ENCODE data around the gene KDM4B.

DNA sequence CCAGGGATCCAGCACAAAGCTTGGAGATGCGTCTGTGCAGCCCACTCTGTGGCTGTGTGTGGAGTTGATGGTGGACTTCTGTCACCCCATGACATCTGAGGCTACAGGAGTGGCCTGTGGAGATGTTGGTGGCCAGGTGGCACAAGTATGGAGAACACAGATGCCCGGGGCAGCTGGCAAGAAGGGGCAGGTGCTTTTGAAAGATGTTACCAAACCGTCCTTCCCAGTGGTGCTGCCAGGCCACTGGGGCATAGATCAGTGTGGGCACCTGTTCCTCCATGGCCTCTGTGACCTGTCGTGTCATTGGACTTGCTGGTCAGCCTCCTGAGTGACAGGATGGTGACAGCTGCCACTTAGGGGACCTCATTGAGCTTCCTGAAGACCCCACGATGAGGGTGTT lies 36.2 kb downstream of the KDM4B start:
- TF ChIP-seq, protein P1, sequence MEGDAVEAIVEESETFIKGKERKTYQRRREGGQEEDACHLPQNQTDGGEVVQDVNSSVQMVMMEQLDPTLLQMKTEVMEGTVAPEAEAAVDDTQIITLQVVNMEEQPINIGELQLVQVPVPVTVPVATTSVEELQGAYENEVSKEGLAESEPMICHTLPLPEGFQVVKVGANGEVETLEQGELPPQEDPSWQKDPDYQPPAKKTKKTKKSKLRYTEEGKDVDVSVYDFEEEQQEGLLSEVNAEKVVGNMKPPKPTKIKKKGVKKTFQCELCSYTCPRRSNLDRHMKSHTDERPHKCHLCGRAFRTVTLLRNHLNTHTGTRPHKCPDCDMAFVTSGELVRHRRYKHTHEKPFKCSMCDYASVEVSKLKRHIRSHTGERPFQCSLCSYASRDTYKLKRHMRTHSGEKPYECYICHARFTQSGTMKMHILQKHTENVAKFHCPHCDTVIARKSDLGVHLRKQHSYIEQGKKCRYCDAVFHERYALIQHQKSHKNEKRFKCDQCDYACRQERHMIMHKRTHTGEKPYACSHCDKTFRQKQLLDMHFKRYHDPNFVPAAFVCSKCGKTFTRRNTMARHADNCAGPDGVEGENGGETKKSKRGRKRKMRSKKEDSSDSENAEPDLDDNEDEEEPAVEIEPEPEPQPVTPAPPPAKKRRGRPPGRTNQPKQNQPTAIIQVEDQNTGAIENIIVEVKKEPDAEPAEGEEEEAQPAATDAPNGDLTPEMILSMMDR (IDR thresholded peaks at IDR 0.05; ENCODE audit: low read depth, low read length, missing input control) = no peak
- TF ChIP-seq, protein P2, sequence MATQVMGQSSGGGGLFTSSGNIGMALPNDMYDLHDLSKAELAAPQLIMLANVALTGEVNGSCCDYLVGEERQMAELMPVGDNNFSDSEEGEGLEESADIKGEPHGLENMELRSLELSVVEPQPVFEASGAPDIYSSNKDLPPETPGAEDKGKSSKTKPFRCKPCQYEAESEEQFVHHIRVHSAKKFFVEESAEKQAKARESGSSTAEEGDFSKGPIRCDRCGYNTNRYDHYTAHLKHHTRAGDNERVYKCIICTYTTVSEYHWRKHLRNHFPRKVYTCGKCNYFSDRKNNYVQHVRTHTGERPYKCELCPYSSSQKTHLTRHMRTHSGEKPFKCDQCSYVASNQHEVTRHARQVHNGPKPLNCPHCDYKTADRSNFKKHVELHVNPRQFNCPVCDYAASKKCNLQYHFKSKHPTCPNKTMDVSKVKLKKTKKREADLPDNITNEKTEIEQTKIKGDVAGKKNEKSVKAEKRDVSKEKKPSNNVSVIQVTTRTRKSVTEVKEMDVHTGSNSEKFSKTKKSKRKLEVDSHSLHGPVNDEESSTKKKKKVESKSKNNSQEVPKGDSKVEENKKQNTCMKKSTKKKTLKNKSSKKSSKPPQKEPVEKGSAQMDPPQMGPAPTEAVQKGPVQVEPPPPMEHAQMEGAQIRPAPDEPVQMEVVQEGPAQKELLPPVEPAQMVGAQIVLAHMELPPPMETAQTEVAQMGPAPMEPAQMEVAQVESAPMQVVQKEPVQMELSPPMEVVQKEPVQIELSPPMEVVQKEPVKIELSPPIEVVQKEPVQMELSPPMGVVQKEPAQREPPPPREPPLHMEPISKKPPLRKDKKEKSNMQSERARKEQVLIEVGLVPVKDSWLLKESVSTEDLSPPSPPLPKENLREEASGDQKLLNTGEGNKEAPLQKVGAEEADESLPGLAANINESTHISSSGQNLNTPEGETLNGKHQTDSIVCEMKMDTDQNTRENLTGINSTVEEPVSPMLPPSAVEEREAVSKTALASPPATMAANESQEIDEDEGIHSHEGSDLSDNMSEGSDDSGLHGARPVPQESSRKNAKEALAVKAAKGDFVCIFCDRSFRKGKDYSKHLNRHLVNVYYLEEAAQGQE (IDR thresholded peaks at IDR 0.05) = no peak
